Measurements from ENCODE around the gene PTPRM.

The PTPRM gene

GRCh38 chr18:8174771-8175170 is 607.7 kb downstream of the PTPRM start:
- Histone ChIP-seq H3K79me1 (replicated peaks; ENCODE audit: low read length, poor library complexity, severe bottlenecking) (peaks cover 5% of the 10 kb centered on the region), H2AK5ac (ENCODE audit: low read length, severe bottlenecking) (no peak overlapping the region), H3K4me2 (ENCODE audit: low read length, poor library complexity, severe bottlenecking) (no peak overlapping the region), H3K36me3 (ENCODE audit: control insufficient read depth in 1 of 2, insufficient read depth in 2 of 2, low read depth in 1 of 2, low read length in 2 of 2) (no peaks in the 10 kb centered on the region), H3K27ac (ENCODE audit: low read length, poor library complexity, severe bottlenecking) (no peak overlapping the region), H2BK12ac (ENCODE audit: low read length in 2 of 2) (no peak overlapping the region), H3K23ac (ENCODE audit: low read length in 2 of 2) (no peak overlapping the region), H3K9me3 (ENCODE audit: control insufficient read depth, low read length) (no peaks in the 10 kb centered on the region), H3K27me3 (ENCODE audit: control insufficient read depth in 1 of 2, insufficient read depth in 1 of 2, low read length in 2 of 2) (no peaks in the 10 kb centered on the region), H2BK15ac (ENCODE audit: low read depth, poor library complexity, severe bottlenecking) (no peak overlapping the region), H2AFZ (ENCODE audit: low read depth, low read length) (no peak overlapping the region), H3K4me3 (ENCODE audit: insufficient read depth in 1 of 2, low read depth in 1 of 2, low read length in 2 of 2) (no peak overlapping the region), H3K9ac (ENCODE audit: low read length) (no peak overlapping the region), H2BK120ac (ENCODE audit: low read depth, low read length) (no peak overlapping the region), H3K18ac (ENCODE audit: low read depth in 1 of 2, low read length in 2 of 2) (no peak overlapping the region), H4K8ac (ENCODE audit: low read length) (no peak overlapping the region), H4K91ac (ENCODE audit: low read length) (no peak overlapping the region), H3K4me1 (ENCODE audit: control insufficient read depth, insufficient read depth, low read depth, low read length) (peaks cover 4% of the 10 kb centered on the region), H3K4ac (ENCODE audit: low read depth in 1 of 2, low read length in 2 of 2) (no peak overlapping the region), H2BK5ac (ENCODE audit: low read depth, low read length, poor library complexity, severe bottlenecking) (no peak overlapping the region), H3K14ac (ENCODE audit: low read length in 2 of 2) (no peak overlapping the region)
- DNase-seq: no peak
- WGBS: 45% methylated on average over 1 of the region's 2 CpGs

DNA sequence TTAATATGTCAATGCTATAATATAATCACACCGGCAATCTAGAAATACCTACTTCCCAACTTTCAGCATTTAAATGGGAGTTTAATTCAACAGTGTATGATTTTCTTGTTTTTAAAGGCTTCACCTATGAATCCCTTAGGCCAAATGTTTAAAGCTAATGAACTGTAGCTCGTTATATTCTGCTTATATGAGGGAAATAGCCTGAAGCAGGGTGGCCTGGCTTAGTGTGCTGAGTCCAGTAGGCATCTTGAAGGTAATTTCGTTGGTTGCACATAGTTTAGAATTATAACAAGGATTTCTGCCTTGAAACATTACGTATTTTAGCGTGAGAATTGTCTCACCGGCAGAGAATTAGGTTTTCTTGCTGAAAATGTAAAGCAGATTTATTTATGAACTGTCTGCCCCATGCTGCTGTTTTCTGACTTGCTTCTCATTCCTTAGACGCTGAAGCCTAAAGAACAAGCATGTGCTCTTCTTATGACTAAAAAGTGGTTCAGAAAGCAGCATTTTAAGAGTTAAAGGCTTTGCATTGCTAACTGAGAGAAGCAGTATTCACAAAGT is 608.5 kb downstream of the PTPRM start:
- Histone ChIP-seq H3K4me1 (ENCODE audit: control insufficient read depth, insufficient read depth, low read depth, low read length) (peaks cover 4% of the 10 kb centered on the region), H3K4me3 (ENCODE audit: insufficient read depth in 1 of 2, low read depth in 1 of 2, low read length in 2 of 2) (no peak overlapping the region), H3K9me3 (ENCODE audit: control insufficient read depth, low read length) (no peaks in the 10 kb centered on the region), H3K27me3 (ENCODE audit: control insufficient read depth in 1 of 2, insufficient read depth in 1 of 2, low read length in 2 of 2) (no peaks in the 10 kb centered on the region), H3K27ac (ENCODE audit: low read length, poor library complexity, severe bottlenecking) (no peak overlapping the region), H4K91ac (ENCODE audit: low read length) (no peak overlapping the region), H3K9ac (ENCODE audit: low read length) (no peak overlapping the region), H2BK5ac (ENCODE audit: low read depth, low read length, poor library complexity, severe bottlenecking) (no peak overlapping the region), H3K18ac (ENCODE audit: low read depth in 1 of 2, low read length in 2 of 2) (no peak overlapping the region), H2AFZ (ENCODE audit: low read depth, low read length) (no peak overlapping the region), H3K79me1 (replicated peaks; ENCODE audit: low read length, poor library complexity, severe bottlenecking) (peaks cover 8% of the 10 kb centered on the region), H3K4me2 (ENCODE audit: low read length, poor library complexity, severe bottlenecking) (no peak overlapping the region), H2BK12ac (ENCODE audit: low read length in 2 of 2) (no peak overlapping the region), H3K4ac (ENCODE audit: low read depth in 1 of 2, low read length in 2 of 2) (no peak overlapping the region), H2BK120ac (ENCODE audit: low read depth, low read length) (no peak overlapping the region), H4K8ac (ENCODE audit: low read length) (no peak overlapping the region), H2AK5ac (ENCODE audit: low read length, severe bottlenecking) (no peak overlapping the region), H2BK15ac (ENCODE audit: low read depth, poor library complexity, severe bottlenecking) (no peak overlapping the region), H3K23ac (ENCODE audit: low read length in 2 of 2) (no peak overlapping the region), H3K36me3 (ENCODE audit: control insufficient read depth in 1 of 2, insufficient read depth in 2 of 2, low read depth in 1 of 2, low read length in 2 of 2) (no peaks in the 10 kb centered on the region), H3K14ac (ENCODE audit: low read length in 2 of 2) (no peak overlapping the region)
- WGBS: 92% methylated on average over 6 of the region's 7 CpGs
- DNase-seq: no peak

DNA sequence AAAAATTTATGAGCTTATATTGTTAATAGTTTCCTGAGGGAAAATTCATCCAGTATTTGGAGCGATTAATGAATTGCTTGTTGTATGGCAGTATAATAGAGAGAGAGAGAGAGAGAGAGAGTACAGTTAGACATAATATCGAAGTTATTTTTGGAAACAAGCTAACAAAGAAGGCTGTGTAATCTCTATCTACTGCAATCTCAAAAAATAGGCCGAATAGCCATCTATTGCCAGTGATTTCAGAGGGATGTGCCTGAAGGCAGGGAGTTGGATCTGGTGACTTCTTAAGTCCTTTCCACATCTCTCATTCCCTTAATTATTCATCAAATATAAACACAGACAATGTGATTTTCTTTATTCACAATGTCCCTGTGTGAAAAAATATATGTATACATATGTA is 609.0 kb downstream of the PTPRM start:
- H3K9me3 ChIP-seq (ENCODE audit: control insufficient read depth, low read length): no peaks in the 10 kb centered on the region
- H3K79me1 ChIP-seq (replicated peaks; ENCODE audit: low read length, poor library complexity, severe bottlenecking): peaks cover 8% of the 10 kb centered on the region
- H2AK5ac ChIP-seq (ENCODE audit: low read length, severe bottlenecking): no peak overlapping the region
- H3K9ac ChIP-seq (ENCODE audit: low read length): no peak overlapping the region
- peaks cover 0 to 1% of the 10 kb centered on the region in 2 experiments for H3K36me3 ChIP-seq (ENCODE audit: control insufficient read depth in 1 of 2, insufficient read depth in 2 of 2, low read depth in 1 of 2, low read length in 2 of 2)
- no peak overlapping the region for H2AFZ ChIP-seq (ENCODE audit: low read depth, low read length)
- no peak overlapping the region for H3K23ac ChIP-seq (ENCODE audit: low read length in 2 of 2)
- peaks cover 4% of the 10 kb centered on the region for H3K4me1 ChIP-seq (ENCODE audit: control insufficient read depth, insufficient read depth, low read depth, low read length)
- H4K8ac ChIP-seq (ENCODE audit: low read length): no peak overlapping the region
- no peak for DNase-seq
- H2BK120ac ChIP-seq (ENCODE audit: low read depth, low read length): no peak overlapping the region
- no peaks in the 10 kb centered on the region for H3K27me3 ChIP-seq (ENCODE audit: control insufficient read depth in 1 of 2, insufficient read depth in 1 of 2, low read length in 2 of 2)
- WGBS: 100% methylated on average over 2 of the region's 3 CpGs
- no peak overlapping the region for H3K4ac ChIP-seq (ENCODE audit: low read depth in 1 of 2, low read length in 2 of 2)
- no peak overlapping the region for H3K4me3 ChIP-seq (ENCODE audit: insufficient read depth in 1 of 2, low read depth in 1 of 2, low read length in 2 of 2)
- no peak overlapping the region for H2BK12ac ChIP-seq (ENCODE audit: low read length in 2 of 2)
- no peak overlapping the region for H3K18ac ChIP-seq (ENCODE audit: low read depth in 1 of 2, low read length in 2 of 2)
- H3K4me2 ChIP-seq (ENCODE audit: low read length, poor library complexity, severe bottlenecking): no peak overlapping the region
- no peak overlapping the region for H2BK15ac ChIP-seq (ENCODE audit: low read depth, poor library complexity, severe bottlenecking)
- H2BK5ac ChIP-seq (ENCODE audit: low read depth, low read length, poor library complexity, severe bottlenecking): no peak overlapping the region
- no peak overlapping the region for H4K91ac ChIP-seq (ENCODE audit: low read length)
- no peak overlapping the region for H3K14ac ChIP-seq (ENCODE audit: low read length in 2 of 2)
- no peak overlapping the region for H3K27ac ChIP-seq (ENCODE audit: low read length, poor library complexity, severe bottlenecking)

DNA sequence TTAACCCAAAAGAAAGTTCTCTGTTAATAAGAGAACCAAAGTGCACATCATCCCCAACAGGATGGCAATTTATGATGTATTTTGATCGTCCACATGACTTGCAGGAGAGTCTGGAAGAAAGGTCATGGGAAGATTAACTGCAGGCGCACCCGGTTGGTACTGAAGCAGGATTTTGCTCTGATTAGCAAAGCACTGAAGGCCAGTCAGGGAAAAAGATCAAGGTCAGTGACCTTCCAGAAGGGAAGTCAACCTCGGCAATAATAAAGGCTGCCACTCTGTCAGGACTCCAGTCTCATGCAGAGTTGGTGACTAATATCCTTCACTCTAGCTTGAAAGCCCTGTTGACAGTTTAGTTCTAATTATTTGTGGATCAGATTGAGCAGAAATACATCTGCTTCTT is 609.4 kb downstream of the PTPRM start:
- Histone ChIP-seq H3K27ac (ENCODE audit: low read length, poor library complexity, severe bottlenecking) (no peak overlapping the region), H3K4me2 (ENCODE audit: low read length, poor library complexity, severe bottlenecking) (no peak overlapping the region), H3K9me3 (ENCODE audit: control insufficient read depth, low read length) (no peaks in the 10 kb centered on the region), H3K14ac (ENCODE audit: low read length in 2 of 2) (no peak overlapping the region), H2BK12ac (ENCODE audit: low read length in 2 of 2) (no peak overlapping the region), H3K4me1 (ENCODE audit: control insufficient read depth, insufficient read depth, low read depth, low read length) (peaks cover 4% of the 10 kb centered on the region), H3K36me3 (ENCODE audit: control insufficient read depth in 1 of 2, insufficient read depth in 2 of 2, low read depth in 1 of 2, low read length in 2 of 2) (peaks cover 0 to 5% of the 10 kb centered on the region in 2 experiments), H2BK15ac (ENCODE audit: low read depth, poor library complexity, severe bottlenecking) (no peak overlapping the region), H4K91ac (ENCODE audit: low read length) (no peak overlapping the region), H2AK5ac (ENCODE audit: low read length, severe bottlenecking) (no peak overlapping the region), H4K8ac (ENCODE audit: low read length) (no peak overlapping the region), H3K27me3 (ENCODE audit: control insufficient read depth in 1 of 2, insufficient read depth in 1 of 2, low read length in 2 of 2) (no peaks in the 10 kb centered on the region), H3K4ac (ENCODE audit: low read depth in 1 of 2, low read length in 2 of 2) (no peak overlapping the region), H2BK5ac (ENCODE audit: low read depth, low read length, poor library complexity, severe bottlenecking) (no peak overlapping the region), H3K79me1 (replicated peaks; ENCODE audit: low read length, poor library complexity, severe bottlenecking) (peaks cover 7% of the 10 kb centered on the region), H2BK120ac (ENCODE audit: low read depth, low read length) (no peak overlapping the region), H3K4me3 (ENCODE audit: insufficient read depth in 1 of 2, low read depth in 1 of 2, low read length in 2 of 2) (no peak overlapping the region), H3K23ac (ENCODE audit: low read length in 2 of 2) (no peak overlapping the region), H2AFZ (ENCODE audit: low read depth, low read length) (no peak overlapping the region), H3K9ac (ENCODE audit: low read length) (no peak overlapping the region), H3K18ac (ENCODE audit: low read depth in 1 of 2, low read length in 2 of 2) (no peak overlapping the region)
- 26% methylated on average over 4 of the region's 4 CpGs for WGBS
- DNase-seq: no peak

Data from mesenchymal stem cell (in vitro differentiated cells and primary cell).